CD14-positive monocyte (primary cell): ENCODE data around the gene CSE1L. TPM values are rescaled to one million over a fixed set of nuclear protein-coding genes. Genes with fewer than 3 reads are reported as not detected.

Experiments used
- DNase-seq, 3 donors: peaks; one replicate each; pipeline ENCODE4 v3.0.0-alpha.2; 2011 to 2022
- H2AFZ ChIP-seq: 2 replicates; pipeline ENCODE4 v1.6.0; 2012; ENCODE audit warnings: mild to moderate bottlenecking, low read depth, low read length, inconsistent platforms; ENCODE audit not compliant: insufficient read depth, poor library complexity, severe bottlenecking
- H3K27ac ChIP-seq, 2 donors: 1 replicate in 1 of 2; 2 replicates in 1 of 2; pipeline ENCODE4 v1.5.1; 2012 to 2013; ENCODE audit warnings: low read length in 2 of 2, control low read depth in 1 of 2, inconsistent platforms in 1 of 2, low read depth in 1 of 2, mild to moderate bottlenecking in 1 of 2
- H3K27me3 ChIP-seq, 2 donors: one replicate each; pipeline versions ENCODE4 v1.6.0 to v1.6.1; 2011 to 2013; ENCODE audit warnings: low read length in 2 of 2; ENCODE audit not compliant: control insufficient read depth in 2 of 2, insufficient read depth in 2 of 2
- H3K36me3 ChIP-seq, 2 donors: replicated peaks in 1 of 2; 1 replicate in 1 of 2; 2 replicates in 1 of 2; pipeline versions ENCODE4 v1.5.1 to v1.6.1; 2012 to 2013; ENCODE audit warnings: low read length in 2 of 2, control low read depth in 1 of 2, inconsistent platforms in 1 of 2, mild to moderate bottlenecking in 1 of 2; ENCODE audit not compliant: insufficient read depth in 2 of 2, control insufficient read depth in 1 of 2
- H3K4me1 ChIP-seq, 2 donors: 1 replicate in 1 of 2; 2 replicates in 1 of 2; pipeline versions ENCODE4 v1.5.1 to v1.6.1; 2012 to 2013; ENCODE audit warnings: low read length in 2 of 2, control low read depth in 1 of 2, inconsistent platforms in 1 of 2, mild to moderate bottlenecking in 1 of 2, moderate library complexity in 1 of 2; ENCODE audit not compliant: insufficient read depth in 2 of 2, control insufficient read depth in 1 of 2
- H3K4me2 ChIP-seq: replicated peaks from 2 replicates; pipeline ENCODE3; 2012; ENCODE audit warnings: low read length, moderate library complexity, mild to moderate bottlenecking; ENCODE audit not compliant: poor library complexity, severe bottlenecking; ENCODE audit errors: extremely low read depth
- H3K4me3 ChIP-seq, 3 experiments: fragments of 200-600 bp in 1 of 3; sonication (generic) in 1 of 3; replicated peaks in 1 of 3; 1 replicate in 2 of 3; 2 replicates in 1 of 3; pipeline ENCODE4 v1.5.1; 2011 to 2013; ENCODE audit warnings: low read length in 3 of 3, mild to moderate bottlenecking in 3 of 3, control low read depth in 2 of 3, low read depth in 2 of 3, inconsistent platforms in 1 of 3, moderate library complexity in 1 of 3
- H3K79me2 ChIP-seq: 2 replicates; pipeline ENCODE4 v1.6.0; 2012; ENCODE audit warnings: mild to moderate bottlenecking, control low read depth, inconsistent platforms, low read length, moderate library complexity; ENCODE audit not compliant: insufficient read depth
- H3K9ac ChIP-seq: 2 replicates; pipeline ENCODE4 v1.6.0; 2017; ENCODE audit warnings: low read length, mild to moderate bottlenecking; ENCODE audit not compliant: insufficient read depth, poor library complexity, severe bottlenecking
- H3K9me3 ChIP-seq, 2 donors: replicated peaks in 1 of 2; 1 replicate in 1 of 2; 2 replicates in 1 of 2; pipeline versions ENCODE4 v1.5.1 to v1.6.1; 2012 to 2013; ENCODE audit warnings: low read length in 2 of 2, control low read depth in 1 of 2; ENCODE audit not compliant: control insufficient read depth in 1 of 2, insufficient read depth in 1 of 2
- H4K20me1 ChIP-seq: 2 replicates; pipeline ENCODE4 v1.6.0; 2012; ENCODE audit warnings: mild to moderate bottlenecking, low read length, control low read depth, moderate library complexity; ENCODE audit not compliant: insufficient read depth
- H3K27ac Mint-ChIP-seq, 7 donors: one replicate each; pipeline ENCODE4 v1.8.0; 2020; ENCODE audit warnings: mild to moderate bottlenecking in 7 of 7, mixed read lengths in 7 of 7, moderate library complexity in 6 of 7, inconsistent platforms in 2 of 7
- H3K27me3 Mint-ChIP-seq, 3 donors: one replicate each; pipeline ENCODE4 v1.8.0; 2021 to 2022; ENCODE audit warnings: low read depth in 3 of 3, mild to moderate bottlenecking in 3 of 3, mixed read lengths in 3 of 3, moderate library complexity in 3 of 3, inconsistent platforms in 1 of 3
- H3K36me3 Mint-ChIP-seq, 2 donors: one replicate each; pipeline ENCODE4 v1.8.0; 2020; ENCODE audit warnings: mixed read lengths in 2 of 2, inconsistent platforms in 1 of 2, mild to moderate bottlenecking in 1 of 2
- H3K4me1 Mint-ChIP-seq: one replicate; pipeline ENCODE4 v1.8.0; 2020; ENCODE audit warnings: mild to moderate bottlenecking, mixed read lengths
- H3K4me3 Mint-ChIP-seq, 2 donors: one replicate each; pipeline ENCODE4 v1.8.0; 2020; ENCODE audit warnings: mild to moderate bottlenecking in 2 of 2, mixed read lengths in 2 of 2, moderate library complexity in 1 of 2
- H3K9me3 Mint-ChIP-seq, 7 donors: one replicate each; pipeline ENCODE4 v1.8.0; 2020 to 2022; ENCODE audit warnings: mixed read lengths in 7 of 7, mild to moderate bottlenecking in 6 of 7, moderate library complexity in 6 of 7, inconsistent platforms in 2 of 7
- WGBS: methylation state at CpG from one replicate; pipeline ENCODE4 v1.1.5; 2013; ENCODE audit warnings: missing lambda C conversion rate; ENCODE audit not compliant: insufficient coverage; 5-methylcytosine and 5-hydroxymethylcytosine counted together
- intact Hi-C, 2 donors: fragments of 100-400 bp; cut with micrococcal nuclease; formaldehyde crosslinking; loops; one replicate each; pipeline versions ENCODE4 v1.15.0 to v1.15.1; 2023
- polyA plus RNA-seq, 3 donors: library from polyadenylated mRNA; depleted of rRNA in 1 of 3; unstranded in 2 of 3; stranded (reverse) in 1 of 3; fragments of 300-500 nt in 2 of 3; fragments of >200 nt in 1 of 3; fragmentation: Illumina TruSeq in 2 of 3; gene quantifications; 1 replicate in 2 of 3; 2 replicates in 1 of 3; pipeline ENCODE4 v1.2.3, GENCODE V29; 2012 to 2021
- TF ChIP-seq, protein P1 (sequence below): fragments of 200-600 bp; IDR thresholded peaks from one replicate; pipeline ENCODE4 v1.8.0; 2022; ENCODE audit warnings: antibody characterized with exemption, mild to moderate bottlenecking

CSE1L gene
- polyA plus RNA-seq, 3 donors, result 8.5 to 22.0 (median 19.4) TPM

DNA sequence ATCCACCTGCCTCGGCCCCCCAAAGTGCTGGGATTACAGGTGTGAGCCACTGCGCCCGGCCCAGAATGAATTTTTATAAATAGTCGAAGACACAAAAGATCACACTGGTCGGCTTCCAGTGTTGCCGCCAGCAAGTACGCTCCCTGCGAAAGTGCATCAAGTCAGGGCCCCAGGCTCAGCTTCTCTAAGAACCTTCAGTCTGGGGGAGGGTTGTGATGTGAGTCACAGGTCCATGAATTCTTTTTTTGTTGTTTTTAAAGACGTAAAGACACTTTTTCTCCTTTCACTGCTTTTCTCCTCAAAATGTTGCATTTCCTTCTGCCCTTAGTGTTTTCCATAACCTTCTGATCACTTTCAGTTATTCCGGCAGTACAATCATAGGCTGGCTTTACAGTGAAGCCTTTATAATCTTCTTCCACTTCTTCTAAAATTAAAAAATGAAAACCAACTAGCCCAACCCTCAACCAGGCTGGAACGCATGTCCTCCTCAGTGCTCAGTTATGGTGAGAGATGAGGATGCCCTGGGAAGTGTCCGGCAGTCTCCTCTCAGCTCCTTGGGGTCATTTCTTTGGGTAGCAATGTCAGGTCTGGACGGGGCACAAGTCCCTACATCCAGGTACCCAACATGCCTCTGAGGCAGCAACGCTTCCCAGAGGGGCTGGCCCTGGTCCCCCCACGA, 66.6 kb downstream of the CSE1L start:
- no peaks in the 10 kb centered on the region for H4K20me1 ChIP-seq
- H3K4me2 ChIP-seq, result no peak overlapping the region
- TF ChIP-seq, protein P1, sequence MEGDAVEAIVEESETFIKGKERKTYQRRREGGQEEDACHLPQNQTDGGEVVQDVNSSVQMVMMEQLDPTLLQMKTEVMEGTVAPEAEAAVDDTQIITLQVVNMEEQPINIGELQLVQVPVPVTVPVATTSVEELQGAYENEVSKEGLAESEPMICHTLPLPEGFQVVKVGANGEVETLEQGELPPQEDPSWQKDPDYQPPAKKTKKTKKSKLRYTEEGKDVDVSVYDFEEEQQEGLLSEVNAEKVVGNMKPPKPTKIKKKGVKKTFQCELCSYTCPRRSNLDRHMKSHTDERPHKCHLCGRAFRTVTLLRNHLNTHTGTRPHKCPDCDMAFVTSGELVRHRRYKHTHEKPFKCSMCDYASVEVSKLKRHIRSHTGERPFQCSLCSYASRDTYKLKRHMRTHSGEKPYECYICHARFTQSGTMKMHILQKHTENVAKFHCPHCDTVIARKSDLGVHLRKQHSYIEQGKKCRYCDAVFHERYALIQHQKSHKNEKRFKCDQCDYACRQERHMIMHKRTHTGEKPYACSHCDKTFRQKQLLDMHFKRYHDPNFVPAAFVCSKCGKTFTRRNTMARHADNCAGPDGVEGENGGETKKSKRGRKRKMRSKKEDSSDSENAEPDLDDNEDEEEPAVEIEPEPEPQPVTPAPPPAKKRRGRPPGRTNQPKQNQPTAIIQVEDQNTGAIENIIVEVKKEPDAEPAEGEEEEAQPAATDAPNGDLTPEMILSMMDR, result no peak
- H3K9ac ChIP-seq, result no peak overlapping the region
- no peaks in the 10 kb centered on the region for H3K27me3 ChIP-seq
- intact Hi-C loops, result no loop called here
- H3K27me3 Mint-ChIP-seq, result no peaks in the 10 kb centered on the region
- WGBS, result 92% methylated on average over 6 of the region's 15 CpGs
- no peak overlapping the region for H3K27ac ChIP-seq
- no peaks in the 10 kb centered on the region for H3K4me1 Mint-ChIP-seq
- no peak overlapping the region for H2AFZ ChIP-seq
- DNase-seq, result no peak
- peaks cover 54 to 67% of the 10 kb centered on the region in 2 donors for H3K36me3 Mint-ChIP-seq
- peaks cover 52 to 63% of the 10 kb centered on the region in 2 donors for H3K36me3 ChIP-seq
- H3K4me1 ChIP-seq, result no peaks in the 10 kb centered on the region
- no peaks in the 10 kb centered on the region for H3K79me2 ChIP-seq
- H3K4me3 ChIP-seq, result no peak overlapping the region
- no peak overlapping the region for H3K4me3 Mint-ChIP-seq
- H3K9me3 ChIP-seq, result no peaks in the 10 kb centered on the region
- H3K27ac Mint-ChIP-seq, result peak overlapping the region in 1 of 7 donors; percentile 37
- H3K9me3 Mint-ChIP-seq, result peaks cover 0 to 1% (median 0%) of the 10 kb centered on the region in 7 donors

DNA sequence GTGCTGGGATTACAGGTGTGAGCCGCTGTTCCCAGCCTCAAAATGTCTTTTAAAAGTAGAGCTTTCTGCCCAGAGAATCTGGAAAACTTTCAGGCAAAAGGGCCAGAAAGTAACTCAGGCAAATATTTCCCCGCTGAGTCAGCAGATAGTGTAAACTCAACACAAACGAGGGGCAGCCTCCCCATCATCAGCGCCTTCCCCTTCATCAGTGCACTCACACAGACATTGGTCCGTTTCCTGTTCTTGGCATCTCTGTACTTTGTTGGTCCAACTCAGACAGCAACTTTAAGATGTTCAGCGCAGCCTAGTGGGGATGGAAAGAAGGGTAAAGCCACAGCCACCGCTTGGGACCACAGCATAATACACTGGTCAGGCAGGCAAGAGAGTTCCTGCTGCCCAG, 69.5 kb downstream of the CSE1L start:
- H3K27ac Mint-ChIP-seq, result peak overlapping the region in 2 of 7 donors; percentile 53 to 58
- Histone ChIP-seq H3K79me2 (no peaks in the 10 kb centered on the region), H3K27ac (no peak overlapping the region), H3K4me3 (no peak overlapping the region), H2AFZ (no peak overlapping the region), H3K4me2 (no peak overlapping the region), H3K9me3 (no peaks in the 10 kb centered on the region), H4K20me1 (no peaks in the 10 kb centered on the region), H3K36me3 (peaks cover 80 to 89% of the 10 kb centered on the region in 2 donors), H3K27me3 (no peaks in the 10 kb centered on the region), H3K4me1 (no peaks in the 10 kb centered on the region), H3K9ac (no peak overlapping the region)
- H3K4me3 Mint-ChIP-seq, result no peak overlapping the region
- H3K36me3 Mint-ChIP-seq, result peaks cover 77 to 87% of the 10 kb centered on the region in 2 donors
- intact Hi-C loops, result no loop called here
- no peaks in the 10 kb centered on the region for H3K27me3 Mint-ChIP-seq
- 88% methylated on average over 6 of the region's 7 CpGs for WGBS
- no peak for DNase-seq
- no peaks in the 10 kb centered on the region for H3K4me1 Mint-ChIP-seq
- peaks cover 0 to 3% (median 0%) of the 10 kb centered on the region in 7 donors for H3K9me3 Mint-ChIP-seq
- TF ChIP-seq, protein P1, result no peak
